GM23338 (cell line): ENCODE data around the gene NHS. TPM values are rescaled to one million over a fixed set of nuclear protein-coding genes. Genes with fewer than 3 reads are reported as not detected.

Experiments
- ATAC-seq: fragments of 200-7000 bp; cut with Tn5 transposase; 3 replicates; pipeline ENCODE4 v1.9.1; 2020
- DNase-seq: peaks from one replicate; pipeline ENCODE4 v3.0.0-alpha.2; 2015; ENCODE audit warnings: low spot score
- H2AFZ ChIP-seq: fragments of 200-600 bp; sonication (generic); 2 replicates; pipeline ENCODE4 v1.8.0; 2016; ENCODE audit warnings: antibody characterized with exemption, mild to moderate bottlenecking, moderate library complexity
- H3F3A ChIP-seq: fragments of 200-600 bp; sonication (generic); replicated peaks from 2 replicates; pipeline ENCODE4 v1.8.0; 2017; ENCODE audit warnings: antibody characterized with exemption, mixed run types, low read depth
- H3K27ac ChIP-seq: fragments of 200-600 bp; sonication (generic); 2 replicates; pipeline ENCODE4 v1.6.1; 2016; ENCODE audit warnings: low read depth
- H3K27me3 ChIP-seq: fragments of 200-600 bp; sonication (generic); 2 replicates; pipeline ENCODE4 v1.8.0; 2016; ENCODE audit warnings: mild to moderate bottlenecking, mixed run types, moderate library complexity; ENCODE audit not compliant: insufficient read depth
- H3K36me3 ChIP-seq: fragments of 200-600 bp; sonication (generic); 2 replicates; pipeline ENCODE4 v1.8.0; 2016; ENCODE audit warnings: mild to moderate bottlenecking; ENCODE audit not compliant: insufficient read depth
- H3K4me1 ChIP-seq: fragments of 200-600 bp; sonication (generic); 2 replicates; pipeline ENCODE4 v1.8.0; 2016; ENCODE audit warnings: mild to moderate bottlenecking, moderate library complexity; ENCODE audit not compliant: insufficient read depth
- H3K4me2 ChIP-seq: fragments of 200-600 bp; sonication (generic); 2 replicates; pipeline ENCODE4 v1.7.1; 2017; ENCODE audit warnings: mixed run types
- H3K4me3 ChIP-seq: fragments of 200-600 bp; sonication (generic); 2 replicates; pipeline ENCODE4 v1.6.1; 2016; ENCODE audit warnings: mixed run types
- H3K79me2 ChIP-seq: fragments of 200-600 bp; sonication (generic); replicated peaks from 2 replicates; pipeline ENCODE4 v1.8.0; 2017; ENCODE audit warnings: mild to moderate bottlenecking; ENCODE audit not compliant: insufficient read depth
- H3K9me2 ChIP-seq: fragments of 200-600 bp; sonication (generic); 2 replicates; pipeline ENCODE4 v1.8.0; 2017; ENCODE audit not compliant: insufficient read depth
- H4K20me1 ChIP-seq: fragments of 200-600 bp; sonication (generic); replicated peaks from 2 replicates; pipeline ENCODE4 v1.8.0; 2017; ENCODE audit warnings: mild to moderate bottlenecking; ENCODE audit not compliant: insufficient read depth
- H3K27ac Mint-ChIP-seq: 2 replicates; pipeline ENCODE4 v1.8.0; 2020; ENCODE audit warnings: inconsistent platforms, mild to moderate bottlenecking, moderate library complexity, mixed read lengths
- H3K27me3 Mint-ChIP-seq: 3 replicates; pipeline ENCODE4 v1.8.0; 2022; ENCODE audit warnings: low read depth, mild to moderate bottlenecking, moderate library complexity, mixed read lengths, inconsistent platforms; ENCODE audit not compliant: insufficient read depth, poor library complexity
- H3K36me3 Mint-ChIP-seq: 3 replicates; pipeline ENCODE4 v1.8.0; 2021; ENCODE audit warnings: low read depth, mild to moderate bottlenecking, inconsistent platforms, moderate library complexity, mixed read lengths
- H3K4me1 Mint-ChIP-seq: 3 replicates; pipeline ENCODE4 v1.8.0; 2020; ENCODE audit warnings: mild to moderate bottlenecking, inconsistent platforms, mixed read lengths
- H3K4me3 Mint-ChIP-seq: 3 replicates; pipeline ENCODE4 v1.8.0; 2021; ENCODE audit warnings: moderate library complexity, mild to moderate bottlenecking, inconsistent platforms, mixed read lengths
- H3K9me3 Mint-ChIP-seq: 3 replicates; pipeline ENCODE4 v1.8.0; 2020; ENCODE audit warnings: moderate library complexity, mild to moderate bottlenecking, inconsistent platforms, mixed read lengths
- CREB1 ChIP-seq: fragments of 250-450 bp; sonication (Bioruptor Pico); IDR thresholded peaks from 2 replicates; pipeline ENCODE4 v1.5.0; 2020; ENCODE audit warnings: low read depth, mild to moderate bottlenecking, moderate library complexity
- EZH2 ChIP-seq: fragments of 200-600 bp; sonication (generic); IDR thresholded peaks from one replicate; pipeline ENCODE4 v1.8.0; 2017; ENCODE audit warnings: antibody characterized with exemption, mild to moderate bottlenecking, low read depth; ENCODE audit not compliant: unreplicated experiment
- EZH2phosphoT487 ChIP-seq: fragments of 200-600 bp; sonication (generic); IDR thresholded peaks from one replicate; pipeline ENCODE4 v1.8.1; 2018; ENCODE audit warnings: antibody characterized with exemption; ENCODE audit not compliant: unreplicated experiment
- JUNB ChIP-seq: IDR thresholded peaks from one replicate; pipeline ENCODE4 v1.6.1; 2016; ENCODE audit warnings: antibody characterized with exemption; ENCODE audit not compliant: unreplicated experiment
- NANOG ChIP-seq: IDR thresholded peaks from 2 replicates; pipeline ENCODE4 v1.6.1; 2016; ENCODE audit warnings: antibody characterized with exemption, borderline replicate concordance
- POLR2AphosphoS5 ChIP-seq: IDR thresholded peaks from 2 replicates; pipeline ENCODE4 v1.6.1; 2016; ENCODE audit warnings: antibody characterized with exemption, low read depth
- REST ChIP-seq: IDR thresholded peaks from one replicate; pipeline ENCODE4 v1.6.1; 2018; ENCODE audit warnings: antibody characterized with exemption; ENCODE audit not compliant: unreplicated experiment
- STAT1 ChIP-seq: IDR thresholded peaks from one replicate; pipeline ENCODE4 v1.6.1; 2016; ENCODE audit warnings: antibody characterized with exemption; ENCODE audit not compliant: unreplicated experiment
- ZNF114 ChIP-seq: fragments of 250-450 bp; sonication (Bioruptor Pico); IDR thresholded peaks from 2 replicates; pipeline ENCODE4 v1.5.0; 2020; ENCODE audit warnings: mild to moderate bottlenecking, moderate library complexity
- ZNF331 ChIP-seq: fragments of 250-450 bp; sonication (Bioruptor Pico); IDR thresholded peaks from 2 replicates; pipeline ENCODE4 v1.5.0; 2020; ENCODE audit warnings: low read depth, mild to moderate bottlenecking, moderate library complexity
- polyA plus RNA-seq: library from polyadenylated mRNA; unstranded; fragments of >200 nt; fragmentation: Nextera tagmentation; extraction: Ambion mirVana; gene quantifications from 2 replicates; pipeline ENCODE4 v1.2.1, GENCODE V29; 2016
- total RNA-seq: library from RNA; depleted of rRNA; stranded (reverse); fragments of >200 nt; shearing (Covaris generic); gene quantifications from 2 replicates; pipeline ENCODE4 v1.2.3, GENCODE V29; 2014
- TF ChIP-seq, protein P1 (sequence below), 2 experiments: fragments of 200-600 bp in 1 of 2; sonication (generic) in 1 of 2; conservative IDR thresholded peaks; 2 replicates each; pipeline versions ENCODE4 v1.5.1 to v1.6.1; 2016 to 2017; ENCODE audit warnings: antibody characterized with exemption in 2 of 2, low read depth in 2 of 2, mild to moderate bottlenecking in 2 of 2, moderate library complexity in 1 of 2
- TF ChIP-seq, protein P2 (sequence below): IDR thresholded peaks from 2 replicates; pipeline ENCODE4 v1.6.1; 2016; ENCODE audit warnings: antibody characterized with exemption

Gene NHS
- total and polyA plus RNA-seq, 2 experiments from 2014 or later, result 1.8 to 8.2 TPM

GRCh38 chrX:17736856-17737709, 362.1 kb downstream of the NHS start, which contains the start of gene SCML1:
TSS of gene SCML1 (plus strand) at chrX:17737493. CDS start at chrX:17744187, 6,694 bp downstream.
- Histone ChIP-seq H3K9me2 (no peaks in the 10 kb centered on the region), H3K4me1 (no peaks in the 10 kb centered on the region), H4K20me1 (no peaks in the 10 kb centered on the region), H2AFZ (peak within 1 kb of the TSS; percentile 69), H3K27me3 (peaks cover 24% of the 10 kb centered on the region), H3K36me3 (no peaks in the 10 kb centered on the region), H3F3A (no peaks in the 10 kb centered on the region), H3K79me2 (no peaks in the 10 kb centered on the region), H3K4me3 (peak within 1 kb of the TSS; percentile 62), H3K4me2 (peak within 1 kb of the TSS; percentile 83), H3K27ac (0 out of 2 replicates have a peak within 1 kb of the TSS, but pooled peaks have one; percentile 55)
- Mint-ChIP-seq H3K27ac (peak within 1 kb of the TSS; percentile 86; the same call in 1 of the 2 replicates), H3K36me3 (no peaks in the 10 kb centered on the region), H3K4me3 (peak within 1 kb of the TSS; percentile 79), H3K27me3 (peaks cover 20% of the 10 kb centered on the region), H3K4me1 (peaks cover 14% of the 10 kb centered on the region; the same call in 2 of the 3 replicates), H3K9me3 (no peaks in the 10 kb centered on the region)
- DNase-seq (peak; percentile 95), ATAC-seq (peak; percentile 88)
- TF ChIP-seq ZNF114 (no peak), CREB1 (CRISPR knock-in tag) (peak; percentile 88)

DNA sequence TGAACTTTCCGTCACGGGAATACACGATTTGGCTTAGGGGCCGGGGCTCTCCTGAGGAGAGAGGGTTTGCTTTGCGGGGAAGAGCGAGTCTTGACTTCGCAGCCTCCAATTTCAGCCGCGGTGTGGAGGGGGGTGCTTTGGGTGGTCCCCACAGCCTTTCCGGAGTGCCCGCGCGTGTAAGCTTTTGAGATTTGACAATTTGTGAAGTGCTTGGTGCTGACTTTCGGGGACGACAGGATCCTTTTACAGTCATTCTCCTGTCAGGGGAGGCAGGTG, 362.6 kb downstream of the NHS start:
- no peak for DNase-seq
- Mint-ChIP-seq H3K4me3 (peak overlapping the region; percentile 79), H3K36me3 (no peaks in the 10 kb centered on the region), H3K9me3 (no peaks in the 10 kb centered on the region), H3K4me1 (peaks cover 14% of the 10 kb centered on the region; the same call in 2 of the 3 replicates), H3K27me3 (peaks cover 20% of the 10 kb centered on the region), H3K27ac (no peak overlapping the region)
- no peak; the same call in 2 of the 3 replicates for ATAC-seq
- H3K27ac ChIP-seq, result no peak overlapping the region
- H4K20me1 ChIP-seq, result no peaks in the 10 kb centered on the region
- peak overlapping the region; percentile 62 for H3K4me3 ChIP-seq
- no peaks in the 10 kb centered on the region for H3K36me3 ChIP-seq
- no peaks in the 10 kb centered on the region for H3K79me2 ChIP-seq
- no peaks in the 10 kb centered on the region for H3F3A ChIP-seq
- H3K9me2 ChIP-seq, result no peaks in the 10 kb centered on the region
- peaks cover 24% of the 10 kb centered on the region for H3K27me3 ChIP-seq
- peak overlapping the region; percentile 69; the same call in 1 of the 2 replicates for H2AFZ ChIP-seq
- H3K4me2 ChIP-seq, result peak overlapping the region; percentile 83
- no peaks in the 10 kb centered on the region for H3K4me1 ChIP-seq
- no peak for TF ChIP-seq EZH2
- no peak for TF ChIP-seq NANOG
- no peak for TF ChIP-seq POLR2AphosphoS5
- no peak for TF ChIP-seq EZH2phosphoT487
- TF ChIP-seq ZNF331 (CRISPR knock-in tag), result no peak
- TF ChIP-seq, protein P1, sequence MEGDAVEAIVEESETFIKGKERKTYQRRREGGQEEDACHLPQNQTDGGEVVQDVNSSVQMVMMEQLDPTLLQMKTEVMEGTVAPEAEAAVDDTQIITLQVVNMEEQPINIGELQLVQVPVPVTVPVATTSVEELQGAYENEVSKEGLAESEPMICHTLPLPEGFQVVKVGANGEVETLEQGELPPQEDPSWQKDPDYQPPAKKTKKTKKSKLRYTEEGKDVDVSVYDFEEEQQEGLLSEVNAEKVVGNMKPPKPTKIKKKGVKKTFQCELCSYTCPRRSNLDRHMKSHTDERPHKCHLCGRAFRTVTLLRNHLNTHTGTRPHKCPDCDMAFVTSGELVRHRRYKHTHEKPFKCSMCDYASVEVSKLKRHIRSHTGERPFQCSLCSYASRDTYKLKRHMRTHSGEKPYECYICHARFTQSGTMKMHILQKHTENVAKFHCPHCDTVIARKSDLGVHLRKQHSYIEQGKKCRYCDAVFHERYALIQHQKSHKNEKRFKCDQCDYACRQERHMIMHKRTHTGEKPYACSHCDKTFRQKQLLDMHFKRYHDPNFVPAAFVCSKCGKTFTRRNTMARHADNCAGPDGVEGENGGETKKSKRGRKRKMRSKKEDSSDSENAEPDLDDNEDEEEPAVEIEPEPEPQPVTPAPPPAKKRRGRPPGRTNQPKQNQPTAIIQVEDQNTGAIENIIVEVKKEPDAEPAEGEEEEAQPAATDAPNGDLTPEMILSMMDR (conservative IDR thresholded peaks at IDR 0.05; ENCODE audit: low read depth in 2 of 2), result no peak
- no peak for TF ChIP-seq JUNB
- TF ChIP-seq REST, result no peak
- TF ChIP-seq, protein P2, sequence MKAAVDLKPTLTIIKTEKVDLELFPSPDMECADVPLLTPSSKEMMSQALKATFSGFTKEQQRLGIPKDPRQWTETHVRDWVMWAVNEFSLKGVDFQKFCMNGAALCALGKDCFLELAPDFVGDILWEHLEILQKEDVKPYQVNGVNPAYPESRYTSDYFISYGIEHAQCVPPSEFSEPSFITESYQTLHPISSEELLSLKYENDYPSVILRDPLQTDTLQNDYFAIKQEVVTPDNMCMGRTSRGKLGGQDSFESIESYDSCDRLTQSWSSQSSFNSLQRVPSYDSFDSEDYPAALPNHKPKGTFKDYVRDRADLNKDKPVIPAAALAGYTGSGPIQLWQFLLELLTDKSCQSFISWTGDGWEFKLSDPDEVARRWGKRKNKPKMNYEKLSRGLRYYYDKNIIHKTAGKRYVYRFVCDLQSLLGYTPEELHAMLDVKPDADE, result no peak
- no peak for TF ChIP-seq CREB1 (CRISPR knock-in tag)
- no peak for TF ChIP-seq STAT1
- no peak for TF ChIP-seq ZNF114
